AG10803 (cell line): Measurements from ENCODE around the gene RNF114.
A peak's percentile ranks its signal among the peaks of the same experiment; 100 is the strongest.

Experiments used
- DNase-seq: peaks from one replicate; pipeline ENCODE4 v3.0.0; 2010; ENCODE audit warnings: low read depth
- H3K4me3 ChIP-seq: 2 replicates; pipeline ENCODE4 v1.5.1; 2011; ENCODE audit warnings: mild to moderate bottlenecking, low read length, control low read depth
- TF ChIP-seq, protein P1 (sequence below): conservative IDR thresholded peaks from 2 replicates; pipeline ENCODE4 v1.5.1; 2011; ENCODE audit warnings: mild to moderate bottlenecking, low read length, control low read depth, inconsistent platforms

Gene RNF114

DNA sequence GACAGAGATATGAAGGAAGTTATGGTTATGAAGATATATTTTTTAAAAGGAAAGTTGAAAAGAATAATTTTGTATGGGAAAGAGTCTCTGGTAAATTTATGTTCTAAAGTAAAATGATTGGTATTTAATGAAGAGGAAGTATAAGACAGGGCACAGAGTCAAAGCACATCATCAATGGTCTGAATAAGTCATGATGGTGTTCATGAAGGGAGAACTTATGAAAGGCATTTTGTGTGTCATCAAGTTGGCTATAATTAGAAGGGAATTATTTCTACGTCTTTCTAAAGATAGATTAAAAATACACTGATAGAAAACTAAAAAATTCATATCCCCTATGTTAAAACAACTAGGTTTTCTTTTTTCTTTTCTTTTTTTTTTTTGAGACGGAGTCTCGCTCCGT, 25.2 kb downstream of the RNF114 start:
- H3K4me3 ChIP-seq = no peak overlapping the region
- DNase-seq = no peak
- TF ChIP-seq, protein P1, sequence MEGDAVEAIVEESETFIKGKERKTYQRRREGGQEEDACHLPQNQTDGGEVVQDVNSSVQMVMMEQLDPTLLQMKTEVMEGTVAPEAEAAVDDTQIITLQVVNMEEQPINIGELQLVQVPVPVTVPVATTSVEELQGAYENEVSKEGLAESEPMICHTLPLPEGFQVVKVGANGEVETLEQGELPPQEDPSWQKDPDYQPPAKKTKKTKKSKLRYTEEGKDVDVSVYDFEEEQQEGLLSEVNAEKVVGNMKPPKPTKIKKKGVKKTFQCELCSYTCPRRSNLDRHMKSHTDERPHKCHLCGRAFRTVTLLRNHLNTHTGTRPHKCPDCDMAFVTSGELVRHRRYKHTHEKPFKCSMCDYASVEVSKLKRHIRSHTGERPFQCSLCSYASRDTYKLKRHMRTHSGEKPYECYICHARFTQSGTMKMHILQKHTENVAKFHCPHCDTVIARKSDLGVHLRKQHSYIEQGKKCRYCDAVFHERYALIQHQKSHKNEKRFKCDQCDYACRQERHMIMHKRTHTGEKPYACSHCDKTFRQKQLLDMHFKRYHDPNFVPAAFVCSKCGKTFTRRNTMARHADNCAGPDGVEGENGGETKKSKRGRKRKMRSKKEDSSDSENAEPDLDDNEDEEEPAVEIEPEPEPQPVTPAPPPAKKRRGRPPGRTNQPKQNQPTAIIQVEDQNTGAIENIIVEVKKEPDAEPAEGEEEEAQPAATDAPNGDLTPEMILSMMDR = no peak

DNA sequence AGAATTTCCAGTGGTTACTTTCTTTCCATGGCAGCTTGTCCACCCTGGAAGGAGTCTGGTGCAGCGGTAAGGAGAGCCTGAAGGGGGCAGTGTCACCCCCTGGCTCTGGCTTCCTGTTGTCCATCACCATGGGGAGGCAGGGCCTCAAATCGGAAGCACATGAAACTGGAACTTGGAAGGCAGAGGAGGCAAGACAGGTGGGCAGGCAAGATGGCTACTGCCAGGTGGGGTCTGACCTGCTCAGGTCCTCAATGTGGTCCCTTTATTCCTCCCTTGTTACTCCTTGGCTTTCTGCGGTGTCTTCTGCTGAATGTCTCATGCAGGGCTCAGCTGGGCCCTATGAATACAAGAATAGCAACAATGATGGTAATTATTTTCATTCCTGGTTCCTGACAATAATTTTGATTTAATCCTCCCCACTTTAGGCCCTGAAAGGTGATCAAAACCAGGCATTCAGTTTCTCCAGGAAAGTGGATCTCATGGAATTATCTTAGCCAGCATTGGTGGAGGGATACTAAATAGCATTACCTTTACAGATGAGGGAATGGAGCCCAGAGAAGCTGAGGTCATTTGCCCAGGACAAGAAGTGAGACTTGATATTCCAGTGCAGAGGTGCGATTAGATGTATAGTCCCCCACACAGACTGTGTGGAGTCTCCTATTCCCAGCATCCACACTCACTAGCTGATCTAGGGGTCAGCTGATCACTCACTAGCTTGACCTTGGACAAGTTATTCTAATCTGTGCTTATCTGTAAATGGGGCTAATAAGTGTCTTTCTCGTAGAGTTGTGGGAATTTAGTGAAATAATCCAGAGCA, 29.0 kb downstream of the RNF114 start:
- no peak for DNase-seq
- no peak overlapping the region for H3K4me3 ChIP-seq
- TF ChIP-seq, protein P1 = peak; percentile 52

DNA sequence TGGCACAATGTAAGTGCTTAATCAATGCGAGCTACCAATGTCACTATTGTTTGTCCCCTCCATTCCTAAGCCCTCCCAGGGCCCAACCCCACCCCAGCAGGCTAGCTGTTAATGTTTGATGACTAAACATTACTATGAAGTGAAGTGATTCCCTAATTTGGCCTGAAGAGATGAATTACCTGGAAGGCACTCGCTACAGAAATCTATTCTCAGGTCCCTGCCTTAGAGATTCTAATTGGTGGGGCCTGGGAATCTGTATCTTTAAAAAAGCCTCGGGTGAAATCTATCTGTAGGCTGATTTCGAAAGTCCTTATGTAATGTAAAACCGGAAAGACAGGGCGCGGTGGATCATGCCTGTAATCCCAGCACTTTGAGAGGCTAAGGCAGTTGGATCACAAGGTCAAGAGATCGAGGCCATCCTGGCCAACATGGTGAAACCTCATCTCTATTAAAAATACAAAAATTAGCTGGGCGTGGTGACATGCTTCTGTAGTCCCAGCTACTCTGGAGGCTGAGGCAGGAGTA, 29.6 kb downstream of the RNF114 start:
- DNase-seq = no peak
- TF ChIP-seq, protein P1 = no peak
- no peak overlapping the region for H3K4me3 ChIP-seq

DNA sequence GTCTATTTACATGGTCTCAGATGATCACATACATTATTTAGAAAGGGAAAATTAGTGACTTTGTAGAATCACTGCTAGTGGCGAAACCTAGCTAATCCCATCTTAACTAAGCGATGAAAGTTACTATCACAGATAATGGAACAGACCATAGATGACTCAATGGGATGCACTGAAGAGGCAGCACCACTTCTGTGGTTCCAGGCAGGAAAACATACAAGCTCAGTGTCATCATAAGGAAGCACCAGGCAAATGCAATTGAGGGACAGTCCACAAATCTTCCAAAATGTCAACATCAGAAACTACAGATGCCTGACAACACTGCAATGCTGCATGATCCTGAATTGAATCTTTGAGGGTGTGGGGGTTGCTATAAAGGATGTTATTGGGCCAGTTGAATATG, 30.7 kb downstream of the RNF114 start:
- TF ChIP-seq, protein P1 = no peak
- H3K4me3 ChIP-seq = no peak overlapping the region
- no peak for DNase-seq

DNA sequence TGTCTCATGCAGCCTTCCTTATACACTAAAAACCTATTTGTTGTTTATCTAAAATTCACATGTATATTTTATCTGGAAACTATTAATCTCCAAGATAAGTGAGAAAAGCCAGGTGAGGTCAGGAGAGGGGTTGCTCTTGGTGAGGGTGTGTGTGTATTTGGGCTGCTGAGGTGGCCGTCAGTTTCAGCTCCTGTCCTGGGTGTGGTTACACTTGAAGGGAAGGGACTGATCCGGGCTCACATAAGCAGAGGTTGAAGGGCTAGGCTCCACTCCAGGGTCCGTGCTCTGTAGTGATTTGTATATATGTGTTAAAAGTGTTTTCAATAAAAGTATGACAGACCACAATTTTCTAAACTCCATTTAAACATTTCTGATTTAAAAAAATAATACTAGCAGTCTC, 33.0 kb downstream of the RNF114 start:
- no peak for DNase-seq

DNA sequence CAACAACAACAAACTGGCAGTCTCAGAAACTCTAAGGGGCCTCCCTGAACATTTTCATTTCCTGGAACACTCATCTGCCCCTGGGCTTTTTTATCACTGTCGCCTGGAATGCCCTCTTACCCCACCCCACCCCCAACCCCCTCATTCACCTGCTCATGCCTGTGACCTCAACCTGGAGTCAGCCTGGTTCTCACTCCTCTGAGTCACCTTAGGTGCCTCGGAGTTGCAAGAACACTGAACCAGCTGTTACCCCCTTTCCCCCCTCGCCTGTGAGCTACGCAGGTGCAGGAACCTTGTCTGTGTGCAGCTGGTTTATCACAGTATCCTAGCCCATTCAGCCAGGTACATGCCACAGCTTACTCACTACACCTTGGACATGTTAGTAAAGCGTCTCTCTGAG, 33.7 kb downstream of the RNF114 start:
- TF ChIP-seq, protein P1 = no peak
- no peak overlapping the region for H3K4me3 ChIP-seq
- DNase-seq = no peak

More for the DNA sequence above, 33.0 kb downstream of the RNF114 start:
- H3K4me3 ChIP-seq = no peak overlapping the region
- TF ChIP-seq, protein P1 = no peak

DNA sequence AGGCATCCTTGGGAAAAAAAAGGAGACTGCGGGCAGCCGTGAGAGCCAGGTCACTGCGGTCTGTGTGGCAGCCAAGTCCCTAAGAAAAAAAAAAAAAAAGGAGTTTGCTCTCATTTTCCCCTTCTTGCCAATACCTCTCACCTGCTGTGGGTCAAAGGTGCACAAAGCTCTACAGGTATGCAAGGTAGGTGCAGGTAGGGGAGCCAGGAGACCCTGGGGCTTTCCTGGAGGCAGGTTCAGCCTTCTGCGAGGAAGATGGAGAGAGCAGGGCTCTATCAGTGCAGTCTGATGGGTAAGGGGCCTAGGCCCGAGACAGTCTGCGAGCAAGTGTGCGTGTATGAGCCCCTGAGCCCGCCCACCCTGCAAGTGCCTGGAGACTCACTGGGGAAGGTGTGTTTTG, 34.3 kb downstream of the RNF114 start:
- H3K4me3 ChIP-seq = no peak overlapping the region
- no peak for DNase-seq
- TF ChIP-seq, protein P1 = no peak
